OCI-LY3 (cell line): ENCODE results near the gene SRL.

Experiments
- H2AFZ ChIP-seq: fragments of 200-600, 300-600 bp; shearing (Covaris generic); 2 replicates; pipeline ENCODE4 v1.6.0; 2014; ENCODE audit warnings: antibody characterized with exemption, low read depth, low read length
- H3K27ac ChIP-seq: fragments of 200-600, 300-600 bp; sonication (generic); 2 replicates; pipeline ENCODE4 v1.5.1; 2014; ENCODE audit warnings: mild to moderate bottlenecking, low read length, moderate library complexity, mixed read lengths
- H3K27me3 ChIP-seq: fragments of 200-600, 300-600 bp; sonication (generic); 2 replicates; pipeline ENCODE4 v1.6.1; 2014; ENCODE audit warnings: low read depth, low read length, mixed read lengths
- H3K36me3 ChIP-seq: fragments of 200-600, 300-600 bp; sonication (generic); replicated peaks from 2 replicates; pipeline ENCODE3; 2014; ENCODE audit warnings: low read depth, low read length, mixed read lengths
- H3K4me1 ChIP-seq: fragments of 300-600, 200-600 bp; sonication (generic); 2 replicates; pipeline ENCODE4 v1.6.1; 2014; ENCODE audit warnings: low read length, mixed read lengths
- H3K4me2 ChIP-seq: fragments of 200-600, 300-600 bp; sonication (generic); 2 replicates; pipeline ENCODE4 v1.6.1; 2014; ENCODE audit warnings: low read length, mixed read lengths
- H3K4me3 ChIP-seq: fragments of 300-600, 200-600 bp; sonication (generic); 2 replicates; pipeline ENCODE4 v1.5.1; 2014; ENCODE audit warnings: antibody characterized with exemption, mild to moderate bottlenecking, low read length, moderate library complexity
- H3K79me2 ChIP-seq: fragments of 300-600, 200-600 bp; shearing (Covaris generic); 2 replicates; pipeline ENCODE4 v1.6.1; 2014; ENCODE audit warnings: mild to moderate bottlenecking, low read length, mixed read lengths
- H3K9ac ChIP-seq: fragments of 300-600, 200-600 bp; shearing (Covaris generic); 2 replicates; pipeline ENCODE4 v1.6.0; 2014; ENCODE audit warnings: mild to moderate bottlenecking, low read length, moderate library complexity
- H3K9me3 ChIP-seq: fragments of 200-600, 300-600 bp; shearing (Covaris generic); 2 replicates; pipeline ENCODE4 v1.6.1; 2014; ENCODE audit warnings: low read length, mixed read lengths; ENCODE audit not compliant: insufficient read depth
- H4K20me1 ChIP-seq: fragments of 200-600, 300-600 bp; sonication (generic); 2 replicates; pipeline ENCODE4 v1.6.1; 2016; ENCODE audit warnings: low read length, mixed read lengths; ENCODE audit not compliant: insufficient read depth
- EZH2phosphoT487 ChIP-seq: fragments of 200-600 bp; shearing (Covaris generic); IDR thresholded peaks from 2 replicates; pipeline ENCODE4 v1.6.1; 2018; ENCODE audit warnings: antibody characterized with exemption, mixed run types, low read depth
- TF ChIP-seq, protein P1 (sequence below): fragments of 200-600, 300-600 bp; sonication (generic); IDR thresholded peaks from 2 replicates; pipeline ENCODE4 v1.5.1; 2014; ENCODE audit warnings: antibody characterized with exemption, low read length, low read depth

Gene SRL

GRCh38 chr16:4241928-4242283 is at the start of gene SRL:
TSS of gene SRL (minus strand) at chr16:4242080. CDS start at chr16:4242067, 13 bp downstream.
- TF ChIP-seq, protein P1, sequence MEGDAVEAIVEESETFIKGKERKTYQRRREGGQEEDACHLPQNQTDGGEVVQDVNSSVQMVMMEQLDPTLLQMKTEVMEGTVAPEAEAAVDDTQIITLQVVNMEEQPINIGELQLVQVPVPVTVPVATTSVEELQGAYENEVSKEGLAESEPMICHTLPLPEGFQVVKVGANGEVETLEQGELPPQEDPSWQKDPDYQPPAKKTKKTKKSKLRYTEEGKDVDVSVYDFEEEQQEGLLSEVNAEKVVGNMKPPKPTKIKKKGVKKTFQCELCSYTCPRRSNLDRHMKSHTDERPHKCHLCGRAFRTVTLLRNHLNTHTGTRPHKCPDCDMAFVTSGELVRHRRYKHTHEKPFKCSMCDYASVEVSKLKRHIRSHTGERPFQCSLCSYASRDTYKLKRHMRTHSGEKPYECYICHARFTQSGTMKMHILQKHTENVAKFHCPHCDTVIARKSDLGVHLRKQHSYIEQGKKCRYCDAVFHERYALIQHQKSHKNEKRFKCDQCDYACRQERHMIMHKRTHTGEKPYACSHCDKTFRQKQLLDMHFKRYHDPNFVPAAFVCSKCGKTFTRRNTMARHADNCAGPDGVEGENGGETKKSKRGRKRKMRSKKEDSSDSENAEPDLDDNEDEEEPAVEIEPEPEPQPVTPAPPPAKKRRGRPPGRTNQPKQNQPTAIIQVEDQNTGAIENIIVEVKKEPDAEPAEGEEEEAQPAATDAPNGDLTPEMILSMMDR = no peak
- no peak for TF ChIP-seq EZH2phosphoT487
- H4K20me1 ChIP-seq = no peaks in the 10 kb centered on the region
- H2AFZ ChIP-seq = no peak within 1 kb of the TSS
- no peaks in the 10 kb centered on the region for H3K36me3 ChIP-seq
- H3K27ac ChIP-seq = no peak within 1 kb of the TSS
- no peak within 1 kb of the TSS for H3K9ac ChIP-seq
- H3K4me3 ChIP-seq = no peak within 1 kb of the TSS
- H3K4me2 ChIP-seq = no peak within 1 kb of the TSS
- no peaks in the 10 kb centered on the region for H3K9me3 ChIP-seq
- H3K79me2 ChIP-seq = no peaks in the 10 kb centered on the region
- H3K4me1 ChIP-seq = no peaks in the 10 kb centered on the region
- H3K27me3 ChIP-seq = no peaks in the 10 kb centered on the region

- no peak overlapping the region for H3K4me2 ChIP-seq
- TF ChIP-seq, protein P1 = no peak
- TF ChIP-seq EZH2phosphoT487 = no peak
Measured at GRCh38 chr16:4290236-4290830, 48.5 kb upstream of the SRL start.

GRCh38 chr16:4288148-4288921 is 46.5 kb upstream of the SRL start:
- H2AFZ ChIP-seq = peak overlapping the region; percentile 96
- H3K4me3 ChIP-seq = peak overlapping the region; percentile 71
- H4K20me1 ChIP-seq = no peaks in the 10 kb centered on the region
- H3K79me2 ChIP-seq = no peaks in the 10 kb centered on the region
- no peaks in the 10 kb centered on the region for H3K36me3 ChIP-seq
- peak overlapping the region; percentile 82 for H3K4me2 ChIP-seq
- H3K27me3 ChIP-seq = peaks cover 4% of the 10 kb centered on the region; the same call in 1 of the 2 replicates
- no peak for TF ChIP-seq EZH2phosphoT487
- TF ChIP-seq, protein P1 = peak; percentile 97
- no peaks in the 10 kb centered on the region for H3K9me3 ChIP-seq
- H3K27ac ChIP-seq = no peak overlapping the region
- H3K4me1 ChIP-seq = peaks cover 4% of the 10 kb centered on the region
- peak overlapping the region; percentile 55 for H3K9ac ChIP-seq

More at GRCh38 chr16:4290236-4290830, 48.5 kb upstream of the SRL start:
- Histone ChIP-seq H3K27me3 (no peaks in the 10 kb centered on the region), H3K36me3 (no peaks in the 10 kb centered on the region), H3K27ac (no peak overlapping the region), H2AFZ (no peak overlapping the region), H3K4me1 (peaks cover 4% of the 10 kb centered on the region), H3K4me3 (no peak overlapping the region), H3K9me3 (no peaks in the 10 kb centered on the region), H4K20me1 (no peaks in the 10 kb centered on the region), H3K79me2 (no peaks in the 10 kb centered on the region), H3K9ac (no peak overlapping the region)

DNA sequence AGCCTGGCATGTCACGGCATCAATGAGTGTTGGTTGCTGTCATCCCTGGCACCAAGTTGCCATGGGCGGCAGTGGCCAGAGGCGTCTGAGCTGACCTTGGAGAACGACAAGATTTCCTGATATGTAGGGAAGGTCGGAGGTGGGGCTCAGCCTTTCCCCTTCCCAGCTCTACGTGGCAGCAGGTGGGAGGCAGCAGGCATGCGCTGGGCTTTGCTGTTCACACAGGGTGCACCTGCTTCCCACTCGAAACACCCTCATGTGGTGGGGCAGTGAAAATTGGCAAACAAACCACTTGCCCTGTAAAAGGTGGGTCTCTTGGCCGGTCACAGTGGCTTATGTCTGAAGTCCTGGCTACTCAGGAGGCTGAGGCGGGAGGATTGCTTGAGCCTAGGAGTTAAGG is 43.3 kb upstream of the SRL start:
- no peak overlapping the region for H3K4me2 ChIP-seq
- H3K36me3 ChIP-seq = no peaks in the 10 kb centered on the region
- no peak overlapping the region for H3K4me3 ChIP-seq
- no peak overlapping the region for H3K9ac ChIP-seq
- no peaks in the 10 kb centered on the region for H3K79me2 ChIP-seq
- peaks cover 5% of the 10 kb centered on the region; the same call in 1 of the 2 replicates for H3K27me3 ChIP-seq
- no peaks in the 10 kb centered on the region for H4K20me1 ChIP-seq
- H3K4me1 ChIP-seq = peaks cover 4% of the 10 kb centered on the region
- H2AFZ ChIP-seq = no peak overlapping the region
- no peak overlapping the region for H3K27ac ChIP-seq
- TF ChIP-seq EZH2phosphoT487 = no peak
- TF ChIP-seq, protein P1 = no peak
- no peaks in the 10 kb centered on the region for H3K9me3 ChIP-seq
